Smooth muscle cell of the brain vasculature (primary cell): ENCODE results near the gene RIMS1.

ENCODE experiments used
- DNase-seq: peaks from one replicate; pipeline ENCODE4 v3.0.0-alpha.2; 2012; ENCODE audit warnings: low read depth, low spot score

The RIMS1 gene

GRCh38 chr6:72245565-72245964, 359.2 kb downstream of the RIMS1 start:
- no peak for DNase-seq

- DNase-seq, result no peak
Measured at GRCh38 chr6:72246926-72247325, 360.6 kb downstream of the RIMS1 start.

GRCh38 chr6:72248621-72249020, 362.3 kb downstream of the RIMS1 start:
- no peak for DNase-seq

GRCh38 chr6:72250664-72251063, 364.3 kb downstream of the RIMS1 start:
- DNase-seq, result no peak

- DNase-seq, result no peak
Measured at GRCh38 chr6:72260489-72260888, 374.1 kb downstream of the RIMS1 start.

- no peak for DNase-seq
Measured at GRCh38 chr6:72261554-72261953, 375.2 kb downstream of the RIMS1 start.

- DNase-seq, result no peak
Measured at GRCh38 chr6:72262254-72262653, 375.9 kb downstream of the RIMS1 start.

- no peak for DNase-seq
Measured at GRCh38 chr6:72267470-72267869, 381.1 kb downstream of the RIMS1 start.

- DNase-seq, result no peak
Measured at GRCh38 chr6:72271531-72271930, 385.2 kb downstream of the RIMS1 start.

GRCh38 chr6:72272958-72273357, 386.6 kb downstream of the RIMS1 start:
- DNase-seq, result peak; percentile 35

GRCh38 chr6:72275888-72276287, 389.5 kb downstream of the RIMS1 start:
- no peak for DNase-seq

- no peak for DNase-seq
Measured at GRCh38 chr6:72282201-72282600, 395.9 kb downstream of the RIMS1 start.

GRCh38 chr6:72283571-72283970, 397.2 kb downstream of the RIMS1 start:
- DNase-seq, result no peak

GRCh38 chr6:72286911-72287311, 400.6 kb downstream of the RIMS1 start:
- peak; percentile 66 for DNase-seq

GRCh38 chr6:72287801-72288200, 401.5 kb downstream of the RIMS1 start:
- DNase-seq, result peak; percentile 43

- DNase-seq, result no peak
Measured at GRCh38 chr6:72288592-72288991, 402.2 kb downstream of the RIMS1 start.

- DNase-seq, result no peak
Measured at GRCh38 chr6:72290620-72291019, 404.3 kb downstream of the RIMS1 start.

- no peak for DNase-seq
Measured at GRCh38 chr6:72296375-72296774, 410.0 kb downstream of the RIMS1 start.

GRCh38 chr6:72305971-72306370, 419.6 kb downstream of the RIMS1 start:
- DNase-seq, result no peak

GRCh38 chr6:72316675-72317380, 430.5 kb downstream of the RIMS1 start:
- no peak for DNase-seq

- DNase-seq, result no peak
Measured at GRCh38 chr6:72321788-72322187, 435.4 kb downstream of the RIMS1 start.

- DNase-seq, result peak; percentile 13
Measured at GRCh38 chr6:72322771-72323170, 436.4 kb downstream of the RIMS1 start.

GRCh38 chr6:72324591-72324990, 438.2 kb downstream of the RIMS1 start:
- no peak for DNase-seq

- no peak for DNase-seq
Measured at GRCh38 chr6:72328775-72329174, 442.4 kb downstream of the RIMS1 start.
